ENCODE measurements around the gene PDLIM7.

- TF ChIP-seq, protein P1, sequence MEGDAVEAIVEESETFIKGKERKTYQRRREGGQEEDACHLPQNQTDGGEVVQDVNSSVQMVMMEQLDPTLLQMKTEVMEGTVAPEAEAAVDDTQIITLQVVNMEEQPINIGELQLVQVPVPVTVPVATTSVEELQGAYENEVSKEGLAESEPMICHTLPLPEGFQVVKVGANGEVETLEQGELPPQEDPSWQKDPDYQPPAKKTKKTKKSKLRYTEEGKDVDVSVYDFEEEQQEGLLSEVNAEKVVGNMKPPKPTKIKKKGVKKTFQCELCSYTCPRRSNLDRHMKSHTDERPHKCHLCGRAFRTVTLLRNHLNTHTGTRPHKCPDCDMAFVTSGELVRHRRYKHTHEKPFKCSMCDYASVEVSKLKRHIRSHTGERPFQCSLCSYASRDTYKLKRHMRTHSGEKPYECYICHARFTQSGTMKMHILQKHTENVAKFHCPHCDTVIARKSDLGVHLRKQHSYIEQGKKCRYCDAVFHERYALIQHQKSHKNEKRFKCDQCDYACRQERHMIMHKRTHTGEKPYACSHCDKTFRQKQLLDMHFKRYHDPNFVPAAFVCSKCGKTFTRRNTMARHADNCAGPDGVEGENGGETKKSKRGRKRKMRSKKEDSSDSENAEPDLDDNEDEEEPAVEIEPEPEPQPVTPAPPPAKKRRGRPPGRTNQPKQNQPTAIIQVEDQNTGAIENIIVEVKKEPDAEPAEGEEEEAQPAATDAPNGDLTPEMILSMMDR (IDR thresholded peaks at IDR 0.05), result peak; percentile 85 to 94 (median 90)
- TF ChIP-seq POLR2A (IDR thresholded peaks at IDR 0.05) (no peak), POLR2AphosphoS5 (IDR thresholded peaks at IDR 0.05) (peak in 1 of 4 donors; percentile 38)
Observed at GRCh38 chr5:177500685-177501522, 3.5 kb upstream of the PDLIM7 start.
